Measurements from ENCODE around the gene KLHL29. TPM values are rescaled to one million over a fixed set of nuclear protein-coding genes. Genes with fewer than 3 reads are reported as not detected.

The KLHL29 gene
- total and polyA plus RNA-seq, 2 experiments from 2014 or later: 1.5 to 6.5 TPM

DNA sequence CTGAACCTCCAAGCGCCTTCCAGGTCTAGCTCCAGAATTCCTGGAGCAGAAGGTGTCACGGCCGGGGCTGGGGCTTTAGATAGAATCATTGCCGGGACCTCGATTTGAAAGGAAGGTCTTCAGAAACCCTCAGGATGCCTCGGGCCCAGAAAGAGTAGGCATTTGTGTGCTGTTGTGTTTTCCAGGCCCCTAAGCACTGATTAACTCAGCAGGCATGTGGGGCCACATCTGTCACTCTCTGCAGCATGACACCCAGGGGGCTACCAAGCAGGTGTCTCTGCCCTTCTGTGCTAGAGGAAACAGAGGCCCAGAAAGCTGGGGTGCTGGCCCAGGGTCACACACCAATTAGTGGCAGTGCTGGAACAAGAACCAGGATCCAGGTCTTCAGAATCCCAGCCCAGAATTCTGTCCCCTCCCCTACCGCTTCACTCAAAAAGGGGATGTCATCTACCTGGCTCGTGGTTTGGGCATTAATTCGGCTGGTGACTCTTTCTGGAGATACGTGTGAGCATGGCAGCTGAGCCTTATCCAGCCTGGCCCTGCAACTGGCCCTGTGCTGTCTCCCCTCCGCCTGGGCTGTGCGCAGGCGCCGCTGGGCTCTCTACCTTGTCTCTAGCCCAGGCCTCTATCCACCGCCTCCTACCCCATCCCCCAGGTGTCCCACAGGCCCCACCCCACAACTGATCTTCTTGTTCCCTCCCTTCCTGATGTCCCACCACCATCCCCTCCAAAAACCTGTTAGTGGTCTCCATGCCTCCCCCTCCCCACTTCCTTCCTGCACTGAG, 296.6 kb downstream of the KLHL29 start (continued):
- TF ChIP-seq, protein P1, sequence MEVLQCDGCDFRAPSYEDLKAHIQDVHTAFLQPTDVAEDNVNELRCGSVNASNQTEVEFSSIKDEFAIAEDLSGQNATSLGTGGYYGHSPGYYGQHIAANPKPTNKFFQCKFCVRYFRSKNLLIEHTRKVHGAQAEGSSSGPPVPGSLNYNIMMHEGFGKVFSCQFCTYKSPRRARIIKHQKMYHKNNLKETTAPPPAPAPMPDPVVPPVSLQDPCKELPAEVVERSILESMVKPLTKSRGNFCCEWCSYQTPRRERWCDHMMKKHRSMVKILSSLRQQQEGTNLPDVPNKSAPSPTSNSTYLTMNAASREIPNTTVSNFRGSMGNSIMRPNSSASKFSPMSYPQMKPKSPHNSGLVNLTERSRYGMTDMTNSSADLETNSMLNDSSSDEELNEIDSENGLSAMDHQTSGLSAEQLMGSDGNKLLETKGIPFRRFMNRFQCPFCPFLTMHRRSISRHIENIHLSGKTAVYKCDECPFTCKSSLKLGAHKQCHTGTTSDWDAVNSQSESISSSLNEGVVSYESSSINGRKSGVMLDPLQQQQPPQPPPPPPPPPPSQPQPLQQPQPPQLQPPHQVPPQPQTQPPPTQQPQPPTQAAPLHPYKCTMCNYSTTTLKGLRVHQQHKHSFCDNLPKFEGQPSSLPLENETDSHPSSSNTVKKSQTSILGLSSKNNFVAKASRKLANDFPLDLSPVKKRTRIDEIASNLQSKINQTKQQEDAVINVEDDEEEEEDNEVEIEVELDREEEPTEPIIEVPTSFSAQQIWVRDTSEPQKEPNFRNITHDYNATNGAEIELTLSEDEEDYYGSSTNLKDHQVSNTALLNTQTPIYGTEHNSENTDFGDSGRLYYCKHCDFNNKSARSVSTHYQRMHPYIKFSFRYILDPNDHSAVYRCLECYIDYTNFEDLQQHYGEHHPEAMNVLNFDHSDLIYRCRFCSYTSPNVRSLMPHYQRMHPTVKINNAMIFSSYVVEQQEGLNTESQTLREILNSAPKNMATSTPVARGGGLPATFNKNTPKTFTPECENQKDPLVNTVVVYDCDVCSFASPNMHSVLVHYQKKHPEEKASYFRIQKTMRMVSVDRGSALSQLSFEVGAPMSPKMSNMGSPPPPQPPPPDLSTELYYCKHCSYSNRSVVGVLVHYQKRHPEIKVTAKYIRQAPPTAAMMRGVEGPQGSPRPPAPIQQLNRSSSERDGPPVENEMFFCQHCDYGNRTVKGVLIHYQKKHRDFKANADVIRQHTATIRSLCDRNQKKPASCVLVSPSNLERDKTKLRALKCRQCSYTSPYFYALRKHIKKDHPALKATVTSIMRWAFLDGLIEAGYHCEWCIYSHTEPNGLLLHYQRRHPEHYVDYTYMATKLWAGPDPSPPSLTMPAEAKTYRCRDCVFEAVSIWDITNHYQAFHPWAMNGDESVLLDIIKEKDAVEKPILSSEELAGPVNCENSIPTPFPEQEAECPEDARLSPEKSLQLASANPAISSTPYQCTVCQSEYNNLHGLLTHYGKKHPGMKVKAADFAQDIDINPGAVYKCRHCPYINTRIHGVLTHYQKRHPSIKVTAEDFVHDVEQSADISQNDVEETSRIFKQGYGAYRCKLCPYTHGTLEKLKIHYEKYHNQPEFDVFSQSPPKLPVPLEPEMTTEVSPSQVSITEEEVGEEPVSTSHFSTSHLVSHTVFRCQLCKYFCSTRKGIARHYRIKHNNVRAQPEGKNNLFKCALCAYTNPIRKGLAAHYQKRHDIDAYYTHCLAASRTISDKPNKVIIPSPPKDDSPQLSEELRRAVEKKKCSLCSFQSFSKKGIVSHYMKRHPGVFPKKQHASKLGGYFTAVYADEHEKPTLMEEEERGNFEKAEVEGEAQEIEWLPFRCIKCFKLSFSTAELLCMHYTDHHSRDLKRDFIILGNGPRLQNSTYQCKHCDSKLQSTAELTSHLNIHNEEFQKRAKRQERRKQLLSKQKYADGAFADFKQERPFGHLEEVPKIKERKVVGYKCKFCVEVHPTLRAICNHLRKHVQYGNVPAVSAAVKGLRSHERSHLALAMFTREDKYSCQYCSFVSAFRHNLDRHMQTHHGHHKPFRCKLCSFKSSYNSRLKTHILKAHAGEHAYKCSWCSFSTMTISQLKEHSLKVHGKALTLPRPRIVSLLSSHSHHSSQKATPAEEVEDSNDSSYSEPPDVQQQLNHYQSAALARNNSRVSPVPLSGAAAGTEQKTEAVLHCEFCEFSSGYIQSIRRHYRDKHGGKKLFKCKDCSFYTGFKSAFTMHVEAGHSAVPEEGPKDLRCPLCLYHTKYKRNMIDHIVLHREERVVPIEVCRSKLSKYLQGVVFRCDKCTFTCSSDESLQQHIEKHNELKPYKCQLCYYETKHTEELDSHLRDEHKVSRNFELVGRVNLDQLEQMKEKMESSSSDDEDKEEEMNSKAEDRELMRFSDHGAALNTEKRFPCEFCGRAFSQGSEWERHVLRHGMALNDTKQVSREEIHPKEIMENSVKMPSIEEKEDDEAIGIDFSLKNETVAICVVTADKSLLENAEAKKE (CRISPR knock-in tag; IDR thresholded peaks at IDR 0.05): no peak
- TF ChIP-seq JUNB (IDR thresholded peaks at IDR 0.05; ENCODE audit: unreplicated experiment) (no peak), ZNF331 (CRISPR knock-in tag; IDR thresholded peaks at IDR 0.05; ENCODE audit: low read depth) (no peak), EZH2 (IDR thresholded peaks at IDR 0.05; ENCODE audit: low read depth, unreplicated experiment) (no peak), STAT1 (IDR thresholded peaks at IDR 0.05; ENCODE audit: unreplicated experiment) (no peak), EZH2phosphoT487 (IDR thresholded peaks at IDR 0.05; ENCODE audit: unreplicated experiment) (no peak), POLR2AphosphoS5 (IDR thresholded peaks at IDR 0.05; ENCODE audit: low read depth) (no peak)
- TF ChIP-seq, protein P2, sequence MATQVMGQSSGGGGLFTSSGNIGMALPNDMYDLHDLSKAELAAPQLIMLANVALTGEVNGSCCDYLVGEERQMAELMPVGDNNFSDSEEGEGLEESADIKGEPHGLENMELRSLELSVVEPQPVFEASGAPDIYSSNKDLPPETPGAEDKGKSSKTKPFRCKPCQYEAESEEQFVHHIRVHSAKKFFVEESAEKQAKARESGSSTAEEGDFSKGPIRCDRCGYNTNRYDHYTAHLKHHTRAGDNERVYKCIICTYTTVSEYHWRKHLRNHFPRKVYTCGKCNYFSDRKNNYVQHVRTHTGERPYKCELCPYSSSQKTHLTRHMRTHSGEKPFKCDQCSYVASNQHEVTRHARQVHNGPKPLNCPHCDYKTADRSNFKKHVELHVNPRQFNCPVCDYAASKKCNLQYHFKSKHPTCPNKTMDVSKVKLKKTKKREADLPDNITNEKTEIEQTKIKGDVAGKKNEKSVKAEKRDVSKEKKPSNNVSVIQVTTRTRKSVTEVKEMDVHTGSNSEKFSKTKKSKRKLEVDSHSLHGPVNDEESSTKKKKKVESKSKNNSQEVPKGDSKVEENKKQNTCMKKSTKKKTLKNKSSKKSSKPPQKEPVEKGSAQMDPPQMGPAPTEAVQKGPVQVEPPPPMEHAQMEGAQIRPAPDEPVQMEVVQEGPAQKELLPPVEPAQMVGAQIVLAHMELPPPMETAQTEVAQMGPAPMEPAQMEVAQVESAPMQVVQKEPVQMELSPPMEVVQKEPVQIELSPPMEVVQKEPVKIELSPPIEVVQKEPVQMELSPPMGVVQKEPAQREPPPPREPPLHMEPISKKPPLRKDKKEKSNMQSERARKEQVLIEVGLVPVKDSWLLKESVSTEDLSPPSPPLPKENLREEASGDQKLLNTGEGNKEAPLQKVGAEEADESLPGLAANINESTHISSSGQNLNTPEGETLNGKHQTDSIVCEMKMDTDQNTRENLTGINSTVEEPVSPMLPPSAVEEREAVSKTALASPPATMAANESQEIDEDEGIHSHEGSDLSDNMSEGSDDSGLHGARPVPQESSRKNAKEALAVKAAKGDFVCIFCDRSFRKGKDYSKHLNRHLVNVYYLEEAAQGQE (IDR thresholded peaks at IDR 0.05; ENCODE audit: unreplicated experiment): no peak
